CD4-positive, alpha-beta T cell treated with Interleukin-21 for 1 hour (primary cell): Measurements from ENCODE around the gene CACNA2D3.

Experiments
- DNase-seq: peaks from one replicate; pipeline ENCODE4 v3.0.0-alpha.2; 2020

The CACNA2D3 gene

GRCh38 chr3:54294214-54294613, 171.9 kb downstream of the CACNA2D3 start:
- DNase-seq: no peak

GRCh38 chr3:54296531-54296930, 174.2 kb downstream of the CACNA2D3 start:
- DNase-seq: no peak

GRCh38 chr3:54299169-54299935, 177.0 kb downstream of the CACNA2D3 start:
- DNase-seq: no peak

DNA sequence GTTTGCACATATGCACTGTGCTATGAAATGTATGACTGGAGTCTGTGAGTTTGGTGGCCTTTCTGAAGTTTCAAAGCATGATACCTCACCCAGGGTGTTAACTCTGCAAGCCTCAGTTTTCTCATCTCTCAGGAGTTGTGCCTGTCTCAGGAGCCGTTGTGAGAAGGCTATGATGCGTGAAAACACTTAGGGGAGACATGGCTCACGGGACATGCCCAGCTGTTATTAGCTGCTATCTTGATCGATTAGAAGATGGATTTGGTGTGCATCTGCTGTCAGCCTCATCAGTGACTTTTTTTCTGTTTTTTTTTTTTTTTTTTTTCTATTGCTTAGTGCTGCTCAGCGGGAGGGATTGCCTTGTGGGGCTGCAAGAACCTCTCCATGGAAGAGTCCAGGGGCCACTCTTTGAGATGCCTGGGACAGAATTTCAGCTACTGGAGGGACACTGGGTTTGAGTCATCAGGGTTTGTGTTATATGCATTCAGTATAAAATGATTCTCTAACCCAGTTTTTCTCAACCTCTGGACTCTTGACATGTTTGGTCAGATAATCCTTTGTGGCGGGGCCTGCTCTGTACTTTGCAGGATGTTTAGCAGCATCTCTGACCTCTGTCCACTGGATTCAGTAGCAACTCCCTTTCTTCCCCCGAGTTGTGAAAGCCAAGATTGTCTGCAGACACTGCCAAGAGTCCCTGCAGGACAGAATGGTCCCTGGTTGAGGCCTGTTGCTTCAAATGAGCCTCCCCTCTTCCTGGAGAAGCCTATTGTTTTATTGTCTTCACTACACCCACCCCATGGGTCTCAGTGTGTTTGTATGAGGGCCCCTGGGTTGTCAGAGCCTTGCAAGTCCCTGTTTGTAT, 181.4 kb downstream of the CACNA2D3 start:
- no peak for DNase-seq

DNA sequence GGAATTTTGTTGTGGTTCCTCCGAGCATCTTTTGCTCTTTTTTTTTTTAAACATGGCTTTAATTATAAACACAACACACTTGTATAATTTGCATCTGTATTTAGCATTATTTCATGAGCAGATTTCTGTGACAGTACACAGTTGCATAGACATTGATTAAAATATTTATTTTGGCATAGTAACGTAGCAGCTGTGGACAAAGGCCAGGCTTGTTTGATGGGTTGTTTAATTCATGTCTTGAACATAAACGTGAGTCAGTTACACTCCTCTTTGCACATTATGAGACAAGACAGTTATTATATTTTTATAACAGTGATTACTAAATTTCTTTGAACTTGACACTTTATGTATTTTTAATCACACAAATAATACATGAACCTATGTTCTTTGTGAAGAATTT, 182.5 kb downstream of the CACNA2D3 start:
- no peak for DNase-seq

DNA sequence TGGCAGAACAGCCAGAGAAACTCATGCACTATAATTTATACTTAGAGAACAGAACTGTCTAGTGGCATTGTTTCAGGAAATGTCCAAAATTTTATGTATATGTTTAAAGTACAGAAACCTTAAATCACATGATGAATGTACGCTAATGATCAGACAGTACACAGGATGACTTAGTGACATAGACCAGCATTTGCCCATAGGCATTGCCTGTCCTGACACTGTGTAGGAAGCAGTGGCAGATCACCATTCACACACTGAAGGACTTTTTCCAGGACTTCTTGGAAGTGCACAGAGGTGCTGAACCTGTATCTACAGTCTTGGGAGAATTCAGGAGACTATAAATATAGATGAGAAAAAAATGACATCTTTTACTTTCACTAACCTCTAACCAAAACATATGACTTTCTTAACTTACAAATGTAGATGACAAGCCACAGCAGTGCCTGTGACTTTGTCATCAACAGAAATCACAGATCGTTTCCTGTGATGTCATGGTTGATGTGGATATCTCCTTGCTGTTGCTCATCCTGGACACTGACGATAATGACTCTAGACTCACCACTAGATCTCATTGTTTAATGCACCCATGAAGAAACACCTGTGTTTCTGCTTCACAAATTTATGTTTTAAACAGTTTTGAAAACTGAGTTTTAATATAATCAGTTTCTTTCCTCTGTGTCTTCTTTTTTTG, 183.2 kb downstream of the CACNA2D3 start:
- DNase-seq: no peak

GRCh38 chr3:54307566-54308180, 185.3 kb downstream of the CACNA2D3 start:
- no peak for DNase-seq

DNA sequence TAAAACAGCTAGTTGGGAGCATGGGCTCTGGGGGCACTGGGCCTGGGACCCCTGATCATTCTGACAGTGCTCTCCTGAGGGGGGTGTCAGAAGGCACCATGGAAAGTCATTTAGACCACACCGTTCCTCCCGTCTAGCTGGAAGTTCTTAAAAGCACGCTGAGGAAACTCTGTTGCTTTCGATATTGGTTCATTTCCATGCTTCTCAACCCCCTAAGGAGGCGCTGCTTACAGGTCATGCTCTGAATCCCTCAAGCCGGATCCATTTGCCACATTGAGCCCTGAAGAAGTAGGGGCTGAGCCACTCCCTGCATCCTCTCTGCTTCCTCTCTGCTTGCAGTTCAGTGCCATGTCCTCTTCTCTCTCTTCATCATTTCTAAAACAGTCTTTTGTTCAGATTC, 187.2 kb downstream of the CACNA2D3 start:
- DNase-seq: no peak

- no peak for DNase-seq
Observed at GRCh38 chr3:54311211-54311747, 188.9 kb downstream of the CACNA2D3 start.

- DNase-seq: no peak
Observed at GRCh38 chr3:54312156-54312899, 190.0 kb downstream of the CACNA2D3 start.

- no peak for DNase-seq
Observed at GRCh38 chr3:54313418-54313817, 191.1 kb downstream of the CACNA2D3 start.

DNA sequence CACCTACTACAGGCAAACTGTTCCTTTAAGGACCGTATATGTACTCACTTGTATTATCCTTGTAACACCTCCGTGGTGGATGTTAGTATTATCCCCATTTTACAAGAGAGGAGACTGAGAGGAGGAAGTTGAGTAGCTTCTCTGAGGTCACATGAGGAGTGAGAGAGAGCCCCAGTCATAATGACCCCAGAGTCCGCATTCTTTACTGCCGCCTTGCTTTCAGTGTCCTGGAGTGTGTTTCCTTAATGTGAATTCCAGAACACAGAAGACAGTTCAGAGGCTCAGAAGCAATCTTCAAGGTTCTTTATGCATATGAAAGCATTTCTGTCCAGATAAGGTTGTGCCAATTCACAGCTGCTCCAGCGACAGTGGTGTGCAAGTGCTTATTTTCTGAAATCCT, 199.2 kb downstream of the CACNA2D3 start:
- DNase-seq: no peak

GRCh38 chr3:54322354-54322753, 200.0 kb downstream of the CACNA2D3 start:
- DNase-seq: no peak

DNA sequence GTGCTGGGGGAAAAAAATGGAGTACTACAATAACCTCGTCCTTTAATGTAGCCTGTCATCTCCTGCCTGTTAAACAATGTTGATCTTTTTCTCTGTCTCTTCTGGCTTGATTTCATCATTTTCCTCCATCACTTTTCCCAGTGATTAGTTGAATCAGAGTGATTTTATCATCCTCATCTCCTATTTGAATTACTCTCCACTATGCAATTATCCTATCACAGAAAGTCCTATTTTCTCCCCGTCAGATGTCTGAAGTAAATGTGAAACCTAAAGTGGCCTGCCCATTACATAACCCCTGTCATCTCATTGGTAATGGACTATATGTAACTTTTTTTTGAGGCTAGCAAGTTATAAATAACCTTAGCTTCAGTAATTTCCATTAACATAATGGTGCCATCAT, 201.8 kb downstream of the CACNA2D3 start:
- no peak for DNase-seq

- no peak for DNase-seq
Observed at GRCh38 chr3:54326951-54327350, 204.6 kb downstream of the CACNA2D3 start.

DNA sequence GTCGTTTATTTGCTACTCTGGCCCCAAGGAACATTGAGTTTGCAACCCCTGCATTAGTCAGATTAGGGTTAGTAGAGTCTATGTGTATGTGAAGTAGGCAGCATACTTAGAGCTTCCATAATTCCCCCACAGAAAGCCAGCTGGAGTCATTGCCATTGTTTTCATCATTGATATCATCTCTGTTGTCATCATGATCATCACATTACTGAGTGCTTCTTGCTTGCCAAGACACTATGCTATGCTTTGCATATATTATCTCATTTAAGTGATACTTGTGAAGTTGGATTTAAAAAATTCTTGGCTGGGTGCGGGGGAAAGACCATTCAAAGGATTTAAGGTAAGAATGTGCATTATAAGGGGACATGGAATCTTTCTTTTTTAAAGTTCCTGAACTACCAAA, 209.0 kb downstream of the CACNA2D3 start:
- no peak for DNase-seq

DNA sequence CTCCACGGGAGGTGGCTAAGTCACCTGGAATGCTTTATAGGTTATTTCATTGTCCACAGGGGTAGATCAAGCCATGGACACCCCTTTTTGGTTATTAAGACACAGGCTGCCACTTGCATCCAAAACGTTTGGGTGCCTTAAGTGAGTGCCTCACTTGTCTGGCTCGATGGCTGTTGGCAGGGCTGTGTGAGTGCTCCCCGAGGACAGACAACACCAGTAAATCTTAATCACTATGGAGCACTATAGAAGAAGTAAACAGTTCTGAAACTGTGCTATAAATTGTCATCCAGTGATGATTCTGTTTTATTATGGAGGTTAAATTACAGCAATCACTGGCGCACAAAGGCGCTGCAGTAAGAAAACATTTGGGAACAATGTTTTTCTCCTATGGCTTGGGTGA, 215.5 kb downstream of the CACNA2D3 start:
- no peak for DNase-seq

DNA sequence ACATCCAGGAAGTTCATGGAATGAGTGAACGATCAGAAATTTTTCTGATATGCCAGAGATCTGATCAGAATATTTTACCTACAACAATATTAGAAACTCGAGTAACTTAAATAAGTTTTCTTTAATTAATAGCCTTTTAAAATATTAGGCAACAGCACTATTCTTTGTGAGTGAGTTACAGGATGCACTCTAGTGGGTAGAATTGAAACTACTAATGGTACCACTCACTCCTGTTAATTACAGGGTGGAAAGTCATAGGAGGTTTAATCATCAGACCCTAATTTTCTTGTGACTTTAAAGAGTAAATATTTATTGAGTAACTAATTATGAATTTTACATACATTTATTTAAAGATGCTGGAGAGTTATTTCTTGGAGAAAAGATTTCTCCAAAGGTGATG, 217.3 kb downstream of the CACNA2D3 start:
- no peak for DNase-seq

- DNase-seq: no peak
Observed at GRCh38 chr3:54341811-54342210, 219.5 kb downstream of the CACNA2D3 start.

DNA sequence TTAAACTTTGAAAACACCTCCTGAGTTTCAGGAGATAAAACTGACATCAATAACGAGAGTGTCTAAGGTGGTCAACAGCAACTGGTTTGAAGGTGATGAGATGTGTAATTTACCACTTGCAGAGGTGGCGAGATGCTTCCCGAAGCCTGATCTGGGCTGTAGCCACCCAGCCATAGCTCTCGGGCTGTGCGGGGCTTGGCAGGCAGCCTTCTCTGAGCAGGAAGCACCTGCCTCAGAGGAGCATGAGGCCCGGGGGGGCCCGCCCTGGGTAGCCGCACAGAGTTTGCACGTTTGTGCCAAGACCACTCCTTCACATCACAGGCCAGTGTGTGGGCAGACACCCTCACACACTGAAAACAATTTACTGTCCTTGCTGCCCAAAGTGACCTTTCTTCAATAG, 220.3 kb downstream of the CACNA2D3 start:
- no peak for DNase-seq

DNA sequence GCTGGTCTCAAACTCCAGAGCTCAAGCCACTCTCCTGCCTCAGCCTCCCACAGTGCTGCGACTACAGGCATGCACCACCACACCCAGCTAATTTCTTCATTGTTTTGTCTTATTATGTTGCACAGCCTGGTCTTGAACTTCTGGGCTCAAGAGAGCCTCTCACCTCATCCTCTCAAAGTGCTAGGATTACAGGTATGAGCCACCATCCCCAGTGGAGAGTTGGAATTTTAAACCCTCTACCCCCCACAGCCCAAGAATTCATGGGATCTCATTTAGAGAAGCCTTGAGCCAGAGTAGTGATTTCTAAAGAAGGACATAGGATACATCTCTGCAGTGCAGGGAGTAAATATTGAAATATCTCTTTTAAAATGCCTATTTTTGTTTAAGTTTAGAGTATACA, 221.1 kb downstream of the CACNA2D3 start:
- DNase-seq: no peak

DNA sequence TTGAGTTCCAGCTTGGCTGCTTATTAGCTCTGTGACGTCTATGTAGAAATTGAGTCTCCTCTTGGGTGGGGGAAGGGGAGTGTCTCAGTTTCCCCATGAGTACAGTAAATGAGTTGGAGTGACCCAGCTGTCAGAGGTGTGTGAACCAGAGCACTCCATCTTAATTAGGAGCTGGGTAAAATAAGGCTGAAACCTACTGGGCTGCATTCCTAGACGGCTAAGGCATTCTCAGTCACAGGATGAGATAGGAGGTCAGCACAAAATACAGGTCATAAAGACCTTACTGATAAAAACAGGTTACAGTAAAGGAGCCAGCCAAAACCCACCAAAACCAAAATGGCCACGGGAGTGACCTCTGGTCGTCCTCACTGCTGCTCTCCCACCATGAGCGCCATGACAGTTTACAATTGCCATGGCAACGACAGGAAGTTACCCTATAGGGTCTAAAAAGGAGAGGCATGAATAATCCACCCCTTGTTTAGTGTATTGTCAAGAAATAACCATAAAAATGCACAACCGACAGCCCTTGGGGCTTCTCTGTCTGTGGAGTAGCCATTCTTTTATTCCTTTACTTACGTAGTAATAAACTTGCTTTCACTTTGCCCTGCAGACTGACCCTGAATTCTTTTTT, 222.4 kb downstream of the CACNA2D3 start:
- DNase-seq: no peak
